Right kidney (tissue), 9 donors: ENCODE data around the gene CTSF.
"Not testable (repeated sequence)": the region's sequence is repeated elsewhere in the genome, so short reads cannot be mapped to it uniquely, and the experiment has no call there.

ENCODE experiments used
- DNase-seq: peaks from one replicate; pipeline ENCODE4 v3.0.0-alpha.2; 2016
- long read RNA-seq, 8 donors: transcript quantifications; one replicate each; lab custom pipeline, GENCODE V29; 2026

Gene CTSF
- long read RNA-seq, donor 1, transcript CTSF-201 (13 exons, 2,035 nt): major isoform, 36 of 47 reads
- long read RNA-seq, donor 1, partial matches to known transcripts: 10 of 47 reads
- long read RNA-seq, donor 1, other reads (novel, unspliced or antisense): 0 of 47 reads
- long read RNA-seq, donor 2, transcript CTSF-201 (13 exons, 2,035 nt): major isoform, 13 of 22 reads
- long read RNA-seq, donor 2, partial matches to known transcripts: 9 of 22 reads
- long read RNA-seq, donor 2, other reads (novel, unspliced or antisense): 0 of 22 reads
- long read RNA-seq, donor 3, transcript CTSF-201 (13 exons, 2,035 nt): major isoform, 20 of 39 reads
- long read RNA-seq, donor 3, partial matches to known transcripts: 18 of 39 reads
- long read RNA-seq, donor 3, other reads (novel, unspliced or antisense): 0 of 39 reads
- long read RNA-seq, donor 4, transcript CTSF-201 (13 exons, 2,035 nt): major isoform, 28 of 55 reads
- long read RNA-seq, donor 4, partial matches to known transcripts: 27 of 55 reads
- long read RNA-seq, donor 4, other reads (novel, unspliced or antisense): 0 of 55 reads
- long read RNA-seq, donor 5, transcript CTSF-201 (13 exons, 2,035 nt): major isoform, 31 of 66 reads
- long read RNA-seq, donor 5, partial matches to known transcripts: 33 of 66 reads
- long read RNA-seq, donor 5, other reads (novel, unspliced or antisense): 0 of 66 reads
- long read RNA-seq, donor 6, transcript CTSF-201 (13 exons, 2,035 nt): major isoform, 20 of 38 reads
- long read RNA-seq, donor 6, partial matches to known transcripts: 18 of 38 reads
- long read RNA-seq, donor 6, other reads (novel, unspliced or antisense): 0 of 38 reads
- long read RNA-seq, donor 7, transcript CTSF-201 (13 exons, 2,035 nt): major isoform, 46 of 100 reads
- long read RNA-seq, donor 7, partial matches to known transcripts: 52 of 100 reads
- long read RNA-seq, donor 7, other reads (novel, unspliced or antisense): 0 of 100 reads
- long read RNA-seq, donor 8, transcript CTSF-201 (13 exons, 2,035 nt): major isoform, 39 of 51 reads
- long read RNA-seq, donor 8, partial matches to known transcripts: 9 of 51 reads
- long read RNA-seq, donor 8, other reads (novel, unspliced or antisense): 0 of 51 reads

DNA sequence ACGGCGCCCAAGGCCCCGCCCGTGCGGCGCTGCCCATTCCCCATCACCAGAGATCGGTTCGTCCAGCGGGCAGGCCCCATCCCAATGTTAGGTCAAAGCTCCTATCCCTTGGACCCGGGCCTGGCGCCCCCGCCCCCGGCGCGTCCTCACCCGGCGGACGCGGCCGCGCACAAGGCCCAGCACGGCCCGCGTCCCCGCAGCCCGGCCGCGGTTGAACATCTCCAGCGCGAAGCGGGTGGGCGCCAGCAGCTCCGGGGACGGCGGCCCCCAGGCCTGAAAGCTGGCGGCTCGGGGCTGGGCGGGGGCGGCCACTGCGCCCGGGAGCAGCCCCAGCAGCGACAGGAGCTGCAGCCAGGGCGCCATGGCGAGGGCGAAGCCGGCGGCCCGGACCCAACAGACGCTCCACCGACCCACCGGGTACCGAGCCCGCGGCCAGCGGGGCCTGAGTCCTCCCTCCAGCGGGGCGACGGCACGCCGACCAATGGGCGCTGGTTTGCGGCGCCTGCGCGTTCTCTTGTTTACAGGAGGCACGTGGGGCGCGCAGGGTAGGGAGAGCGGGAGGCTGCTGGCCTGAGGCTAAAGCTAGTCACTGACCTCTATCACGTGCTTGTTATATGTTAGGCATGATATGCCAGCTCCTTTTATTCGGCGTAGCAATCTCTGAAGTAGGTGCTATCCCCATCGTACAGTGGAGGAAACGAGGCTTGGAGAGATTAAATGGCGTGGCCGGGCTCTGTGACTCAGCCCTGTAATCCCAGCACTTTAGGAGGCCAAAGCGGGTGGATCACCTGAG, at the start of gene CTSF:
Gene CTSF, minus strand, starts transcription at position 483 of the 793 bp plus-strand sequence. Its CDS starts 120 bp downstream, at position 363.
- DNase-seq: peak; percentile 83

DNA sequence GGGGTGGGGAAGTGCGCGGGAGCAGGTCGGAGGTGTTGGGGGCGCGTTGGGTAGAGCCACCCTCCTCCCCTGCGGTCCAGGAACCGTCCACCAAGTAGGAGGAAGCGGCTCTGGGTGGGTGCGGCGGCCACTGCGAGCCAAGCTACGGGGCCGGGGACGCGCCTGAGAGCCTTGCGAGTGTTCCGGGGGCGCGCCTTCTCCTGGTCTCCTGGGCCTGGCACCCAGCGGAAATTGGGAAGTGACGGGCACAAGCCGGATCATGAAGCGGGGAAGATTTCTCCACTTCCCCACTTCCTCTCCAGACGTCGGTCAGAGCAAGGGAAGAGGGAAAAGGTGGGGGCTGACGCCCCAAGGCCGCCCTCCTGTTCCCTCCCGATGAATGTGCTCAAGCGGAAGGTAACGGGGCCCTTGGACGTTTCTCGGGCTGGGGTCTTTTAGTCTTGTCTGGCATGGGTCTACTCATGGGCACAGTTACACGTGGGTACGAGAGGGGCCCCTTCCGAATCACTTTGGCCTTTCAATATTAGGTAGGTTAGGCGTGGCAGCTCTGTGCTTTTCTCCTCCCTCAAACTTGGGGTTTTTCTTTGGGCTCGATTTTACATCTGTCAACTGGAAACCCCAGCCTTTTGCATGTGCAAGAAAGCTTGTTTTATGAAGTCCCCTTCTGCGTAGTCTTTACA, 48.9 kb upstream of the CTSF start:
- DNase-seq: no peak

DNA sequence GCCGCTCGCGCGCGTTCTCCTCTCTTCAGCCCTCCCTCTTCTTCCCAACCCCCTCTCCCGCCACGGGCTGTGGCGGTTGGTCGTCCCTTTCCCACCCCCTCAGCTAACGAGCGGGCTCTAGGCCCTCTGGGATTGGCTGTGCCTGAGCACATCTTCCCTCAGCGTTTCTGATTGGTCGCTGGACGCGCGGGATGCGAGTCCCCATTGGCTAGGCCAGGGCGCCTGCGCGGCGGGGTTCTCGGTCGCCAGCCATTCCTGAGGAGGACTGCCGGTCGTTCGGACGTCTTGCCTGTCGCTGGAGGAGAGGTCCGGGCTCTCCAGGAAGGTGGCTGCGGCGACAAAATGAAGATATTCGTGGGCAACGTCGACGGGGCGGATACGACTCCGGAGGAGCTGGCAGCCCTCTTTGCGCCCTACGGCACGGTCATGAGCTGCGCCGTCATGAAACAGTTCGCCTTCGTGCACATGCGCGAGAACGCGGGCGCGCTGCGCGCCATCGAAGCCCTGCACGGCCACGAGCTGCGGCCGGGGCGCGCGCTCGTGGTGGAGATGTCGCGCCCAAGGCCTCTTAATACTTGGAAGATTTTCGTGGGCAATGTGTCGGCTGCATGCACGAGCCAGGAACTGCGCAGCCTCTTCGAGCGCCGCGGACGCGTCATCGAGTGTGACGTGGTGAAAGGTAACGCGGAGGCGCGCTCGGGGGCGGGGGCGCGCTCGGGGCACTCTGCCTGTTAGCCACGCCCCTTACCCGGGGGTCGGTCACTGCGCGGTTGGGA, 48.2 kb upstream of the CTSF start, which contains the start of gene RBM14:
Gene RBM14, plus strand, starts transcription at position 252 of the 776 bp plus-strand sequence. Its CDS starts 91 bp downstream, at position 343.
- peak; percentile 100 for DNase-seq

DNA sequence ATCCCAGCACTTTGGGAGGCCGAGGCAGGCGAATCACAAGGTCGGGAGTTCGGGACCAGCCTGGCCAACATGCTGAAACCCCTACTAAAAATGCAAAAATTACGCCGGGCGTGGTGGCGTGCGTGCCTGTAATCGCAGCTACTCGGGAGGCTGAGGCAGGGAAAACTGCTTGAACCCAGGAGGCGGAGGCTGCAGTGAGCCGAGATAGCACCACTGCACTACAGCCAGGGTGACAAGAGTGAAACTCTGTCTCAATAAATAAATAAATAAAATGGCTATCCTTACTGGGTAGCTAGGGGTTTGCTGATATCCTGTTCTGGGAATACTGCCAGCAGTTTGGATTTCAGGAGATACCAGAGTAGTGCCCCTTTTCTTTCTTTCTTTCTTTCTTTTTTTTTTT, 45.7 kb upstream of the CTSF start:
- no peak for DNase-seq

- DNase-seq: no peak
These were observed 44.1 kb upstream of the CTSF start for GRCh38 chr11:66612458-66612857.

- no peak for DNase-seq
These were observed 41.6 kb upstream of the CTSF start for GRCh38 chr11:66609721-66610617.

GRCh38 chr11:66607126-66607834, 38.9 kb upstream of the CTSF start:
- DNase-seq: no peak

DNA sequence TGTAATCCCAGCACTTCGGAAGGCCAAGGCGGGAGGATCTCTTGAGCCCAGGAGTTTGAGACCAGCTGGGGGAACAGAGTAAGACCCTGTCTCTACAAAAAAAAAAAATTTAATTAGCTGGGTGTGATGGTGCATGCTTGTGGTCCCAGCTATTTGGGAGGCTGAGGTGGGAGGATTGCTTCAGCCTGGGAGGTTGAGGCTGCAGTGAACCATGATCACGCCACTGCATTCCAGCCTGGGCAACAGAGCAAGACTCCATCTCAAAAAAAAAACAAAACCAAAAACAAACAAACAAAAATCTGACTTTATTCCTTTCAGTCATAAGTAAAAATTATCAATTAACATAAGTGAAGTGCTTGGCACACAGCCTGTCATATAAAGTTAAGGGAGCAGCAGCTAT, 38.2 kb upstream of the CTSF start:
- not testable (repeated sequence) for DNase-seq

DNA sequence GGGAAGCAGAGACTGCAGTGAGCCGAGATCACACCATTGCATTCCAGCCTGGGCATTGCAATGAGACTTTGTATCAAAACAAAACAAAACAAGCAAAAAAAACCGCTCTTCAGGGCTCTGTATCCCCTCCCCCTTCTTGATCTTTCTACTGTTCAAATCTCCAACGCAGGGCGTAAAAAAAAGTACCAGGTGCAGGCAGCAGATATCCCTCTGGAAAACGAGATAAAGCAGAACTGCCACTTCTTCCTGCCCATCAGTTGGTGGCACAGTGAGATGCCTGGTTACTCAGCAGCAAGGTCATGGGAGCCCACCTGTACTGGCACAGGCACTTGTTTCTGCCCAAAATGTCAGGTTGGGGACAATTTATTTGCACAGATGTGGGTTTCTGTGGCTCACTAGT, 35.7 kb upstream of the CTSF start:
- DNase-seq: no peak

DNA sequence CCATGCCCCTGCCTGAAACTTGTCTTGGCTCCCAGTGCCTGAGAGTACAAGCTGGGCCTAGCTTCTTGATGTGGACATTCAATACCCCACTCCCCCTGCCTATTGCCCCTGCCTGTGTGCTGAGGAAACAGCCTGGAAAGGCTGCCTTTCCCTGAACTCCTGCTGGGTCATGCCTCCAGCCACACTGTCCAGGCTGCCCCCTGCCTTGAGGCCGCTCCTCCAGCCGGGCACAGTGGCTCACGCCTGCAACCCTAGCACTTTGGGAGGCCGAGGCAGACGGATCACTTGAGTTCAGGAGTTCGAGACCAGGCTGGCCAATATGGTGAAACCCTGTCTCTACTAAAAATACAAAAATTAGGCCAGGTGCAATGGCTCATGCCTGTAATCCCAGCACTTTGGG, 34.7 kb upstream of the CTSF start:
- DNase-seq: no peak

DNA sequence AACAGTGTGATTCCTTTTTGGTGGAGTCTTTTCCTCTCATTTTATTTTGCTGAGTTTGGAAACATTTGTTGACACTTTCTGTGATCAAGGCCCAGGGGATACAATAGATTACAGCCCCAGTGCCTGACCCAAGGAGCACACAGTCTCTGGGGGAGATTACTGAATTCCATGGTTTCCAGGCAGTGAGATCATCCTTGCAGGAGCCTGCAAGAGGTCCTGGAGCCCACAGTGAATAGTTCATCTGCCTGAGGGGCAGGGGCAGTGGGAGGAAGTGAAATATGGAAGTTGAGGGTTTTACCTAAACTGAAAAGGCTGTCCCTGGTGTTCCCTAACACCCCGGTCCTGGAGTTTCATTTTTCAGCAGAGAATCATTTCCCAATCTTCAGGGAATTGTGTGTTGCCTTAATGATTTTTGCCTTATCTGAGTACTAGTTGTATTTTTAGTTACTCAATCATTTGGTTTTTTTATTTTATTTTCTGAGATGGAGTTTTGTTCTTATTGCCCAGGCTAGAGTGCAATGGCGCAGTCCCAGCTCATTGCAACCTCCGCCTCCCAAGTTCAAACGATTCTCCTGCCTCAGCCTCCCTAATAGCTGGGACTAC, 32.3 kb upstream of the CTSF start:
- DNase-seq: no peak

GRCh38 chr11:66600219-66600618, 31.8 kb upstream of the CTSF start:
- DNase-seq: no peak

DNA sequence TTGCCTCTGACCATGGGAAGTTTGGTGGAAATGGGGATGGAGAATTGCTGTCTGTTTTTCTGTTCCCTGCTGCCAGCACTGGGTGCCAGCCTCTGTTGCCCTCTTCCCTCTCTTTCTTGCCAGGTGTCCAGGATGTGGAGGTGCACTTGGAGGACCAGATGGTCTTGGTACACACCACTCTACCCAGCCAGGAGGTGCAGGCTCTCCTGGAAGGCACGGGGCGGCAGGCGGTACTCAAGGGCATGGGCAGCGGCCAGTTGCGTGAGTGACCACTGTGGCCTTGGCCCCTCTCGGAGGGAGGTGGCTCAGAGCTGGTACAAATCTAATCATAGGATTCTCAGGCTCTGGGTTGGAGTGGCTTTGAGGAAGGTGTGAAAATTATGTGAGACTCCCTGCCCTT, 30.6 kb upstream of the CTSF start:
- DNase-seq: no peak

DNA sequence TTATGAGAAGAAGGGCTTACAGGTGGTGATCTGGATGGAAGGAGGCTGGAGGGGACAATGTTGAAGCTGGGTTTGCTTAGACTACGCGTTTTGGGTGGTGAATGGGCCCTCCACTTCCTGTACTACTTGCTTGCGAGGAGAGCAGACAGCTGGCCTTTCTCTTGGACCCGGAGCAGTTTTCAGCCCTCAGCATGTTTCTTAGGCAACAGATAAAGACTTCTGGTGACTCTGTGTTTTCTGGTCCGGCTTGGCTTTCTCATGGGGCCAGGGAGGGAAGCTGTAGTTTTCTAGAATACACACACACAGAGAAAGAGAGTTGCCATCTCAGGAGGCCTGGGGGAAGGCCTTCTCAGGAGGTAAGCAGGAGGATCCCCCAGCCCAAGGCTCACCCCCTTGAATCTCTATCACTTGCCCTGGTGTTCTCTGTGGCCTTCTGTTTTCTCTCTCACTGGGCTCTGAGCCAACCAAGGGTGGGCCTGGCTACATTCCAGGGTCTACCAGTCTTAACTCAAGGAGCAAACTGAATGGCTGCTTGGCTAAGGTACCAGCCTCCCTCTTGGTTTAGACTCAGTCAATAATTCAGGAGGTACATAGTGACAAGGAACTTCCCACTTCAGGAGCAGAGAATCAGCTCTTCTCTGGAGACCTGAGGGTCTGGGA, 27.0 kb upstream of the CTSF start:
- DNase-seq: no peak

DNA sequence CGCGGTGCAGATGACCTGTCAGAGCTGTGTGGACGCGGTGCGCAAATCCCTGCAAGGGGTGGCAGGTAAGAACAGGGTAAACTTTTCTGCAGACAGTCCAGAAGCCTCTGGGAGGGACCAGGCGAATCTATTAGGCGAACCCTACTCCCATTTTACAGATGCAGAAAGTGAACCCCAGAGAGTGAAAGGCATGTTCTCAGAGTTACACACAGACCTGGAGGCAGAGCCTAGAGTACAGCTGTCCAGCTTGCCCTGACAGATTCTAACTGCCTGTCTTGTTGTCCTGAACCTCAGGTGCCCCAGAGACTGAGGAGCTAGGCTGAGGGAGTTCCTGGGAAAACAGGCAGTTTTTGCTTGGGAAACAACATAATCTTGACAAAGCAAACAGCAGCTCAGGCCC, 25.2 kb upstream of the CTSF start:
- no peak for DNase-seq

DNA sequence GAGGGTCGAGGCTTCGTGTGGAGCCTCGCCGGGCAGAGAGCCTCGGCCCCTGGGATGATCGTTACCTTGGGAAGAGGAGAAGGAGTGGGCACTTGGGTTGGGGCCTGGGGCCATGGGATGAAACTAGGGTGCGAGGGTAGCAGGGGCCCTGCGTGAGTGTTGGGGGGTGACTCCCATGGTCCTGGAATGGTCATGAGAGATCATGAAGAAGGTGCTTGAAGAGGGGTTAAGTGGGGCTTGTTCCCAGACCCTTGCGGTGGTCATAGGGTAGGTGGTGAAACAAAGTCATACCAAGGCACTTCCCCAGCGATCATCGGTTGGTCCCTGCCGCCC, 24.9 kb upstream of the CTSF start:
- DNase-seq: no peak

GRCh38 chr11:66592457-66593302, 24.3 kb upstream of the CTSF start, which contains the start of the genes CCDC87 and CCS:
Gene CCDC87, minus strand, starts transcription at chr11:66593063. Its CDS starts 48 bp downstream, at chr11:66593015.
Gene CCS, plus strand, starts transcription at chr11:66593185. Its CDS starts 77 bp downstream, at chr11:66593262.
- peak; percentile 95 for DNase-seq
